Natural killer cell treated with Interleukin-12 subunit alpha and Interleukin-12 subunit beta and Interleukin-15 and Interleukin-18, amount 100 ng/mL, for 72 hours (primary cell): ENCODE results near the gene SPATA6. TPM values are rescaled to one million over a fixed set of nuclear protein-coding genes. Genes with fewer than 3 reads are reported as not detected.
"Not testable (repeated sequence)": the region's sequence is repeated elsewhere in the genome, so short reads cannot be mapped to it uniquely, and the experiment has no call there.

ENCODE experiments used
- ATAC-seq, 2 donors: fragments of 150-1000 bp; cut with Tn5 transposase in 1 of 2; sonication (Bioruptor Pico), chemical (Tn5 transposase) in 1 of 2; 2 replicates each; pipeline ENCODE4 v1.10.0; 2021
- DNase-seq: peaks from one replicate; pipeline ENCODE4 v3.0.0; 2022; ENCODE audit warnings: low spot score
- H3K27ac Mint-ChIP-seq, 2 donors: 1 replicate in 1 of 2; 2 replicates in 1 of 2; pipeline ENCODE4 v1.8.0; 2022; ENCODE audit warnings: mixed read lengths in 2 of 2, mild to moderate bottlenecking in 1 of 2, moderate library complexity in 1 of 2
- H3K27me3 Mint-ChIP-seq, 2 donors: 1 replicate in 1 of 2; 2 replicates in 1 of 2; pipeline ENCODE4 v1.8.0; 2022; ENCODE audit warnings: mixed read lengths in 2 of 2
- H3K36me3 Mint-ChIP-seq: one replicate; pipeline ENCODE4 v1.8.0; 2022; ENCODE audit warnings: mixed read lengths
- H3K4me1 Mint-ChIP-seq, 2 donors: 1 replicate in 1 of 2; 2 replicates in 1 of 2; pipeline ENCODE4 v1.8.0; 2022; ENCODE audit warnings: low read depth in 2 of 2, mixed read lengths in 2 of 2, mild to moderate bottlenecking in 1 of 2
- H3K4me3 Mint-ChIP-seq: one replicate; pipeline ENCODE4 v1.8.0; 2022; ENCODE audit warnings: mixed read lengths
- H3K9me3 Mint-ChIP-seq: 2 replicates; pipeline ENCODE4 v1.8.0; 2022; ENCODE audit warnings: mixed read lengths
- total RNA-seq, 2 donors: library from RNA; stranded (reverse); gene quantifications; one replicate each; pipeline ENCODE4 v1.2.3, GENCODE V29; 2022

Gene SPATA6
- total RNA-seq, 2 donors from 2014 or later: 2.1 to 4.0 TPM

- ATAC-seq: no peak
- Mint-ChIP-seq H3K9me3 (peaks cover 14% of the 10 kb centered on the region), H3K36me3 (peaks cover 9% of the 10 kb centered on the region), H3K27me3 (peaks cover 0 to 3% of the 10 kb centered on the region in 2 donors), H3K4me1 (no peaks in the 10 kb centered on the region), H3K27ac (no peak overlapping the region), H3K4me3 (no peak overlapping the region)
- no peak for DNase-seq
Measured at GRCh38 chr1:48371598-48371997, 100.4 kb downstream of the SPATA6 start.

- peaks cover 7% of the 10 kb centered on the region for H3K36me3 Mint-ChIP-seq
Measured at GRCh38 chr1:48362901-48363300, 109.1 kb downstream of the SPATA6 start.

GRCh38 chr1:48356901-48357300, 115.1 kb downstream of the SPATA6 start:
- DNase-seq: no peak
- no peaks in the 10 kb centered on the region for H3K36me3 Mint-ChIP-seq
- H3K27ac Mint-ChIP-seq: no peak overlapping the region
- peaks cover 3 to 7% of the 10 kb centered on the region in 2 donors for H3K27me3 Mint-ChIP-seq
- H3K4me1 Mint-ChIP-seq: no peaks in the 10 kb centered on the region
- no peaks in the 10 kb centered on the region for H3K9me3 Mint-ChIP-seq
- H3K4me3 Mint-ChIP-seq: no peak overlapping the region
- ATAC-seq: no peak

More at GRCh38 chr1:48362901-48363300, 109.1 kb downstream of the SPATA6 start:
- Mint-ChIP-seq H3K4me3 (no peak overlapping the region), H3K27me3 (peaks cover 7 to 9% of the 10 kb centered on the region in 2 donors), H3K9me3 (peaks cover 9% of the 10 kb centered on the region), H3K4me1 (no peaks in the 10 kb centered on the region), H3K27ac (no peak overlapping the region)
- ATAC-seq (no peak), DNase-seq (no peak)

GRCh38 chr1:48344373-48344772, 127.6 kb downstream of the SPATA6 start:
- Mint-ChIP-seq H3K4me3 (no peak overlapping the region), H3K27me3 (peaks cover 0 to 7% of the 10 kb centered on the region in 2 donors), H3K27ac (no peak overlapping the region), H3K4me1 (no peaks in the 10 kb centered on the region), H3K9me3 (peaks cover 11% of the 10 kb centered on the region), H3K36me3 (peaks cover 12% of the 10 kb centered on the region)
- ATAC-seq (no peak), DNase-seq (no peak)

GRCh38 chr1:48341221-48341620, 130.8 kb downstream of the SPATA6 start:
- peaks cover 12% of the 10 kb centered on the region for H3K36me3 Mint-ChIP-seq
- ATAC-seq: no peak

GRCh38 chr1:48338257-48338656, 133.7 kb downstream of the SPATA6 start:
- no peak for ATAC-seq
- H3K4me3 Mint-ChIP-seq: no peak overlapping the region
- H3K9me3 Mint-ChIP-seq: peaks cover 8% of the 10 kb centered on the region
- no peak for DNase-seq
- no peaks in the 10 kb centered on the region for H3K4me1 Mint-ChIP-seq
- H3K36me3 Mint-ChIP-seq: peaks cover 9% of the 10 kb centered on the region
- H3K27ac Mint-ChIP-seq: no peak overlapping the region
- no peaks in the 10 kb centered on the region for H3K27me3 Mint-ChIP-seq

More at GRCh38 chr1:48341221-48341620, 130.8 kb downstream of the SPATA6 start:
- Mint-ChIP-seq H3K4me3 (no peak overlapping the region), H3K4me1 (no peaks in the 10 kb centered on the region), H3K27me3 (peaks cover 0 to 4% of the 10 kb centered on the region in 2 donors), H3K27ac (no peak overlapping the region), H3K9me3 (peaks cover 11% of the 10 kb centered on the region)
- DNase-seq: no peak

GRCh38 chr1:48333316-48333715, 138.7 kb downstream of the SPATA6 start:
- H3K9me3 Mint-ChIP-seq: peaks cover 24% of the 10 kb centered on the region
- no peak overlapping the region for H3K4me3 Mint-ChIP-seq
- DNase-seq (no peak), ATAC-seq (no peak)
- no peaks in the 10 kb centered on the region for H3K4me1 Mint-ChIP-seq
- H3K27me3 Mint-ChIP-seq: peaks cover 0 to 4% of the 10 kb centered on the region in 2 donors
- peaks cover 32% of the 10 kb centered on the region for H3K36me3 Mint-ChIP-seq
- no peak overlapping the region for H3K27ac Mint-ChIP-seq

- H3K4me1 Mint-ChIP-seq: no peaks in the 10 kb centered on the region
- H3K9me3 Mint-ChIP-seq: peaks cover 24% of the 10 kb centered on the region
- H3K36me3 Mint-ChIP-seq: peaks cover 32% of the 10 kb centered on the region
- H3K27me3 Mint-ChIP-seq: peaks cover 0 to 4% of the 10 kb centered on the region in 2 donors
- ATAC-seq (no peak), DNase-seq (no peak)
- no peak overlapping the region for H3K27ac Mint-ChIP-seq
- no peak overlapping the region for H3K4me3 Mint-ChIP-seq
Measured at GRCh38 chr1:48332115-48332514, 139.9 kb downstream of the SPATA6 start.

GRCh38 chr1:48329905-48330304, 142.1 kb downstream of the SPATA6 start:
- Mint-ChIP-seq H3K36me3 (peaks cover 32% of the 10 kb centered on the region), H3K4me1 (no peaks in the 10 kb centered on the region), H3K9me3 (peaks cover 31% of the 10 kb centered on the region), H3K27ac (no peak overlapping the region), H3K27me3 (peaks cover 0 to 4% of the 10 kb centered on the region in 2 donors), H3K4me3 (no peak overlapping the region)
- DNase-seq: no peak
- no peak for ATAC-seq

GRCh38 chr1:48329486-48329885, 142.5 kb downstream of the SPATA6 start:
- H3K4me3 Mint-ChIP-seq: no peak overlapping the region
- peaks cover 32% of the 10 kb centered on the region for H3K36me3 Mint-ChIP-seq
- no peaks in the 10 kb centered on the region for H3K4me1 Mint-ChIP-seq
- H3K27me3 Mint-ChIP-seq: peaks cover 0 to 4% of the 10 kb centered on the region in 2 donors
- DNase-seq (no peak), ATAC-seq (no peak)
- H3K27ac Mint-ChIP-seq: no peak overlapping the region
- H3K9me3 Mint-ChIP-seq: peaks cover 30% of the 10 kb centered on the region

GRCh38 chr1:48311829-48312228, 160.2 kb downstream of the SPATA6 start:
- not testable (repeated sequence) for H3K4me1 Mint-ChIP-seq, H3K4me3 Mint-ChIP-seq, ATAC-seq, DNase-seq, H3K27ac Mint-ChIP-seq
- peaks cover 22% of the 10 kb centered on the region for H3K36me3 Mint-ChIP-seq
- peaks cover 14% of the 10 kb centered on the region for H3K9me3 Mint-ChIP-seq
- peaks cover 7 to 16% of the 10 kb centered on the region in 2 donors for H3K27me3 Mint-ChIP-seq

GRCh38 chr1:48309564-48310082, 162.4 kb downstream of the SPATA6 start:
- Mint-ChIP-seq H3K4me1 (no peaks in the 10 kb centered on the region), H3K36me3 (peaks cover 20% of the 10 kb centered on the region), H3K27ac (no peak overlapping the region), H3K4me3 (no peak overlapping the region), H3K9me3 (peaks cover 14% of the 10 kb centered on the region), H3K27me3 (peaks cover 7 to 14% of the 10 kb centered on the region in 2 donors)
- DNase-seq (no peak), ATAC-seq (no peak)

- Mint-ChIP-seq H3K9me3 (no peaks in the 10 kb centered on the region), H3K27ac (no peak overlapping the region), H3K36me3 (peaks cover 5% of the 10 kb centered on the region), H3K4me3 (no peak overlapping the region), H3K27me3 (peaks cover 0 to 6% of the 10 kb centered on the region in 2 donors), H3K4me1 (no peaks in the 10 kb centered on the region)
- ATAC-seq (no peak), DNase-seq (no peak)
Measured at GRCh38 chr1:48302652-48303051, 169.4 kb downstream of the SPATA6 start.

GRCh38 chr1:48294656-48295055, 177.3 kb downstream of the SPATA6 start:
- Mint-ChIP-seq H3K36me3 (peaks cover 2% of the 10 kb centered on the region), H3K4me3 (no peak overlapping the region), H3K27me3 (peaks cover 5 to 8% of the 10 kb centered on the region in 2 donors), H3K9me3 (no peaks in the 10 kb centered on the region), H3K4me1 (peaks cover 0 to 3% of the 10 kb centered on the region in 2 donors), H3K27ac (no peak overlapping the region)
- no peak for ATAC-seq
- no peak for DNase-seq

- not testable (repeated sequence) for H3K27me3 Mint-ChIP-seq, DNase-seq, H3K4me3 Mint-ChIP-seq, H3K9me3 Mint-ChIP-seq, H3K4me1 Mint-ChIP-seq, H3K27ac Mint-ChIP-seq, H3K36me3 Mint-ChIP-seq, ATAC-seq
Measured at GRCh38 chr1:48294094-48294493, 177.9 kb downstream of the SPATA6 start.
